DOHH2 (cell line): ENCODE data around the gene HIF1AN.

Experiments
- EZH2phosphoT487 ChIP-seq: fragments of 200-600 bp; sonication (generic); IDR thresholded peaks from 2 replicates; pipeline ENCODE4 v1.6.1; 2017; ENCODE audit warnings: borderline replicate concordance, mild to moderate bottlenecking, antibody characterized with exemption, low read length, moderate library complexity, mixed read lengths
- TF ChIP-seq, protein P1 (sequence below): fragments of 200-600 bp; sonication (generic); IDR thresholded peaks from one replicate; pipeline ENCODE4 v1.5.1; 2014; ENCODE audit warnings: antibody characterized with exemption, mild to moderate bottlenecking, low read depth, low read length; ENCODE audit not compliant: poor library complexity, severe bottlenecking

DNA sequence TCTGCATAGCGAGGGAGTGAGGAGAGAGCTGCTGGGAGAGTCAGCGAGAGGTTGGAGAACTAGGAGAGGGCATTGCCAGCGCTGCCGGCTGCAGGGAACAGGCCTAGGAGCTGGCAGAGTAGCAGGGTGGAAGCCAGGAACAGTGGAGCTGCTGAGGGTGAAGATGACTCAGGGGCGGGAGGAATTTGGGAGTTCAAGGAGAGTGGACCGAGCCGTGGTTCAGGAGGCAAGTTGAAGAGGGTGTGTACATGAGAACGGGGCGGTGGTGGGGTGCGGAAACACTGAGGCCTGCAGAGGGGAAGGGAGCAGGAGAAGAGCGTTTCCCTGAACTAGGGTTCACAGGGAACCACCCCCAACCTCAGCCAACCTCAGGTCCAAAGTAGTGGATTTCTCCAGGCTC lies 31.5 kb downstream of the HIF1AN start:
- TF ChIP-seq, protein P1, sequence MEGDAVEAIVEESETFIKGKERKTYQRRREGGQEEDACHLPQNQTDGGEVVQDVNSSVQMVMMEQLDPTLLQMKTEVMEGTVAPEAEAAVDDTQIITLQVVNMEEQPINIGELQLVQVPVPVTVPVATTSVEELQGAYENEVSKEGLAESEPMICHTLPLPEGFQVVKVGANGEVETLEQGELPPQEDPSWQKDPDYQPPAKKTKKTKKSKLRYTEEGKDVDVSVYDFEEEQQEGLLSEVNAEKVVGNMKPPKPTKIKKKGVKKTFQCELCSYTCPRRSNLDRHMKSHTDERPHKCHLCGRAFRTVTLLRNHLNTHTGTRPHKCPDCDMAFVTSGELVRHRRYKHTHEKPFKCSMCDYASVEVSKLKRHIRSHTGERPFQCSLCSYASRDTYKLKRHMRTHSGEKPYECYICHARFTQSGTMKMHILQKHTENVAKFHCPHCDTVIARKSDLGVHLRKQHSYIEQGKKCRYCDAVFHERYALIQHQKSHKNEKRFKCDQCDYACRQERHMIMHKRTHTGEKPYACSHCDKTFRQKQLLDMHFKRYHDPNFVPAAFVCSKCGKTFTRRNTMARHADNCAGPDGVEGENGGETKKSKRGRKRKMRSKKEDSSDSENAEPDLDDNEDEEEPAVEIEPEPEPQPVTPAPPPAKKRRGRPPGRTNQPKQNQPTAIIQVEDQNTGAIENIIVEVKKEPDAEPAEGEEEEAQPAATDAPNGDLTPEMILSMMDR, result no peak
- no peak for TF ChIP-seq EZH2phosphoT487
